NK-92 treated with Interleukin-12 subunit alpha and Interleukin-12 subunit beta, amount 100 ng/mL, for 24 hours (cell line): Measurements from ENCODE around the gene PLEKHG3.

Experiments used
- DNase-seq: peaks from one replicate; lab custom pipeline; 2025; lab: John Stamatoyannopoulos, UW

PLEKHG3 gene

DNA sequence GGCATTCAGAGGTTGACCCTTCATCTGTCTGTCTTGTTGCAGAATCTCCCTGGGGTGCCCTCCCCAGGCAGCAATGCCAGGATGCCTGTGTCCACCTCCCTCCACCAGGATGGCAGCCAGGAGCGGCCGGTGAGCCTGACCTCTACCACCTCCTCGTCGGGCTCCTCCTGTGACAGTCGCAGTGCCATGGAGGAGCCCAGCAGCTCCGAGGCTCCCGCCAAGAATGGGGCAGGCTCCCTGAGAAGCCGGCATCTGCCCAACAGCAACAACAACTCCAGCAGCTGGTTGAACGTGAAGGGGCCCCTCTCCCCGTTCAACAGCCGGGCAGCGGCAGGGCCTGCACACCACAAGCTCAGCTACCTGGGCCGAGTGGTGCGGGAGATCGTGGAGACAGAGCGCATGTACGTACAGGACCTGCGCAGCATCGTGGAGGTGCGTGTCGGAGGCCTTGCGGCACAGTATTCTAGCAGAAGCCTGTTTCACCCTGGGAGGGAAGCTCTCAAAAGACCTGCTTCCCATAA, 23.4 kb downstream of the PLEKHG3 start:
- DNase-seq, result no peak

DNA sequence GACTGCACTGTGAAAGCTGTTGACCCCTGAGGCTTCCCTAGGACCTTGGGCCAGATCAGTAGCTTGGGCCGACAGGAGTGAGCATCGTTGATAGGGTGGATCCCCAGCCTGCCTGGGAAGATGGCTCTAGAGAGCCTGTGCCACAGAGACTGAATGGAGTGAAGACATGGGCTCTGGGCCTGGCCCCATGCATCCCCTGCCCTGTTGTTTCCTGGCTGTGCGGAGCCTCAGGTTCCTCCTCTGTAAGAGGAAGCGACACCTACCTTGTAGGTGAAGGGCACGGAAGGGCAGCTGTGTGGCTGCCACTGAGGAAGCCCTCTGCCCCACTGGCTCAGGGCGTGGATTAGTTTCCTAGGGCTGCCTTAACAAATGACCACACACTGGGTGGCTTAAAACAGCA, 23.9 kb downstream of the PLEKHG3 start:
- DNase-seq, result no peak

DNA sequence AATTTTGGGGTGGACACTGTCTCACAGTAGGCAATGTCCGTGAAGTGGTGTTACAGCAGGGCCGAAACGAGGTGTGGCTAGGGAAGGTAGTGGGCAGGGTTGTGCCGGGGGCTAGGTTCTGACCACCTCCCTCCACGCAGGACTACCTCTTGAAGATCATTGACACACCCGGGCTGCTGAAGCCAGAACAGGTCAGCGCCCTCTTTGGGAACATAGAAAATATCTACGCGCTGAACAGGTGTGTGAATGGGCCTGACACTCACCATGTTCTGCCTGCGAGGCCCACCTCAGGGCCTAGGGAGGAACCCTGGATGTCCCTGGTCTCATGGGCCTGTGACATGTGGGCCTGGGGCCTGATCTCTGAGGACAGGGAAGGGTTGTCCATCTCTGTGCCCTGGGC, 24.6 kb downstream of the PLEKHG3 start:
- no peak for DNase-seq

DNA sequence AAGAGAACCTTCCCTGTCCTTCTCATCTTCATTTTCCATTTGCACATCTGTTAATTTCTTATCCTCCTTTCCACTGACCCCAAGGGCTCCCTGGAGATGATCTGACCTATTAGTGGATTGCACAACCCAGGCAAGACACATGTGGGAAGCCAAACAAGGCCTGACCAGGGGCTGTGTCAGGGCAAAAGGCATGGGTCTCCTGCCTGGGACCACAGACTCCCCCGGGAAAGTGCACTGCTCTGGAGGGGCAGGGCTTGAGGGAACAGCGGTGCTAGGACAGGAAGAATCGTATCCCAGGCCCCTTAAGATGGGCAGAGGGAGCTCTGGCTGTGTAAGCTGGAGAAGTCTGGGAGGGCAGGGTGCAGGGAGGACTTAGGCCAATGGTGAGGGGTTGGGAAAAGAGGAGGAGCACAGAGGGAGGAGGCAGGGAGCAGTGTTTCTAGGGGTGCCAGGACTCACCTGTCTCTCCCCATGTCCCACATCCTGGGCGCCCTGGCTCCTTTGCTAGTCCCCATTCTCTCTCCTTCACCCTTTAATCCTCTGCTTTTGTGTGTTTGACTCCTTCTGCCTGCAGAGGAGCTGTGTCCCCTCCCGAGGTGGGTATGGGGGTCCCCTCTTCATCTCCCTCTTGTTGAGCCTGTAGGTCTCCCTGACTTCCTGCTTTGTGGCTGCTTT, 25.3 kb downstream of the PLEKHG3 start:
- no peak for DNase-seq

DNA sequence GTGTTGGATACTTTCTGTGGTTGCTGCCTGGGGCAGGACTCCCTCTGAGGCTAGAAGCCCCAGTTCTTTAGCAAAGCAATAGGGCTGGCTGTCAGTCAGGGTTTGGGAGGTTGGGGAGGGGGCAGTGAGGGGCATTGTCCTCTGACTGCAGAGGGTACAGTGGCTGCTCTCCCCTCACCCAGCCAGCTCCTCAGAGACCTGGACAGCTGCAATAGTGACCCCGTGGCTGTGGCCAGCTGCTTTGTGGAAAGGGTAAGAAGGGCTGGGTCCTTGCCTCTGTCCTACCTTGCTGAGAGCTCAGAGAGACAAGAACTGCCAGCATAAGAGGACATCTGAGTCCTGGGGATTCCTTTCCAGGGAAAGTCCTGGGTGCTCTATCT, 25.8 kb downstream of the PLEKHG3 start:
- DNase-seq, result no peak

DNA sequence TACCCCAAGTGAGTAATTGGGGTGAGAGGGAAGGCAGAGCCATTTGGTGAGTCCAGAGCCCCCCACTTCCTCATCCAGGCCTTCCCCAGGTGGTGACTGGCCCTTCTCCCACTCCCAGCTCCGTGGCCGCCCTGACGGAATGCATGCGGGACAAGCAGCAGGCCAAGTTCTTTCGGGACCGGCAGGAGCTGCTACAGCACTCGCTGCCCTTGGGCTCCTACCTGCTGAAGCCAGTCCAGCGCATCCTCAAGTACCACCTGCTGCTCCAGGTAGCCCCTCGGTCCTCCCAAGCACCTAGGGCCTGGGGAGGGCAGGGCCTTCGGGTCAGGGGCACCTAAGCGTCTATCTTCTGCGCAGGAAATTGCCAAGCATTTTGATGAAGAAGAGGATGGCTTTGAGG, 26.5 kb downstream of the PLEKHG3 start:
- DNase-seq, result no peak

DNA sequence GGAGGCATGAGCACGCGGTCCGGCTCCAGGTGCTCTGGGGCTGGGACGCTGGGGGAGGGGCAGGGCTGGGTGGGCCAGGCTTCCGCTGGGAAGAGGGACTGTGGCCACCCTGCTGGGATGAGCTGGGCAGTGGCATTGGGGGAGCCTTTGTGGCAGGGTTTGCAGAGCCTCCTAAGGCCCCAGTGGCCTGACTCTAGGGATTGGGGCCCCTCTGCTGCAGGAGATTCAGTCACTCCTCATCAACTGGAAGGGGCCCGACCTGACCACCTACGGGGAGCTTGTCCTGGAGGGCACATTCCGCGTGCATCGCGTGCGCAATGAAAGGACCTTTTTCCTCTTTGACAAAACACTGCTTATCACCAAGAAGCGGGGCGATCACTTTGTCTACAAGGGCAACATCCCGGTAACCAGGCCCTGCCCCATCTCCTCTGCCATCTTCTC, 26.9 kb downstream of the PLEKHG3 start:
- DNase-seq, result no peak

DNA sequence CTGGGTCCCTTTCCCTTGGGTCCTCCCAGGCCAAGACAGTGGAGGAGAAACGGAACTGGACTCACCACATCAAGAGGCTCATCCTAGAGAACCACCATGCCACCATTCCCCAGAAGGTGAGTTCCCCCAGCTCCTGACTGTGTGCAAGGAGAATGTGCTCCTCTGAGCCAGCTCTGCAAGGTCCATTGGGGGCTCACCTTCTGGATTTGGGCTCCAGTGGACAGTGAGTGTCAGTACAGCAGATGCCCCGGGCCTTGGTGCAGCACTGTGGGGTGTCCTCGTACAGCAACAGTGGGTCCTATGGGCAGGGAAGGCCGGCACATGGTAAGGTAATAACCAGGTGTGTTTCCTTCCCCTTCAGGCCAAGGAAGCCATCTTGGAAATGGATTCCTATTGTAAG, 27.8 kb downstream of the PLEKHG3 start:
- DNase-seq, result no peak

DNA sequence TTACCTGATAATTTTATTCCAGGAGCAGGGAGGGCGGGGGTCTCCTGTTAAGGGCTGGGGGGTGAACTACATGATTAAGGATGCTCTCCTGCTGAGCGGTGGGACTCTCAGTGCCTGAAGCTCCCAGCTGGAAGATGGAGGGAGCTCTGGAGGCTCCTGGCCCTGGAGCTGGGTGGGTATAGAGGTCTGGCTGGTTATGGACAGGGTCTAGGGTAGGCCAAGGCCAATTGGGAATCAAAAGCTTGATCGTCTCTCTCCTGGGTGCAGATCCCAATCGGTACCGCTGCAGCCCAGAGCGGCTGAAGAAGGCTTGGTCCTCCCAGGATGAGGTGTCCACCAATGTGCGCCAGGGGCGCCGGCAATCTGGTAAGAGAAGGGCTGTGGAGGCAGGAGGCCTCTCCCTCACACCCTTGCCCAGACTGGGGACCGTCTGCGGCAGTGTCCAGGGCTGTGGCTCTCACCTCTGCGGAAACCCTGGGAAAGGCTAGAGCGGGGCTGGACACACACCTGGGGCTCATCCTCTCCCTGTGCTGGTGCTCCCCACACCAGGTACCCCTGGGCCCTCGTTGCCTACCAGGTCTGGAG, 28.4 kb downstream of the PLEKHG3 start:
- no peak for DNase-seq

DNA sequence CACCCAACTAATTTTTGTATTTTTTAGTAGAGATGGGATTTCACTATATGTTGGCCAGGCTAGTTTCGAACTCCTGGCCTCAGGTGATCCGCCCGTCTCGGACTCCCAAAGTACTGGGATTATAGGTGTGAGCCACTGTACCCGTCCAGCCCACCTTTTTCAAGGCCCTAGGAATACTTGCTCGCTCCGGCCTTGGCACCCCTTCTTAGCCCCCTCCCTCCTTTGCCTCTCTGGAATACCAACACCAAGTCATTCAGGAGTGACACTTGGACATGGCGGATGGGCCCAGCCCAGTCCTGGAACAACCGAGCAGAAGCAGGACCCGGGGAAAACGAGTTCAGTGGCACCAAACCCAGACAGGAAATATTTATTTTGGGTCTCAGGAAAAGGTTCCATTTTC, 29.1 kb downstream of the PLEKHG3 start:
- DNase-seq, result no peak

DNA sequence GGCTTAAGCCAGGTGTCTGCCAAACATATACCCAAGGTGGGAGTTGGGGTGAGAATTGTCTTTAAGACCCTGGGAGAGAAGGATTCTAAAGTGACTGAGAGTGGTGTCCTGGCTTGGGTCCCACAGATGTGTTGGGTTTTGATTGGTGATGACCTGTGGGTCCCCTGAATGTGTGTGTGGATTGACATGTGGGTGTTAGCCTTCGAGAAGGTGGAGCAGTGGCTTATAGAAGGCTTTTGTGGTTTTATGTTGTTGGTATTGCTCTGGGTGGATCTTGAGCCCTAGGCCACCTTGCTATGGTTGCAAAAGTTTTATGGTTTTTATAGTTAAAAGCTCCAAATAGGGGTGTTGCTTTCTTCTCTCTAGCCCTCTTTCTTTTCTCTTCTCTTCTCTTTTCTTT, 29.7 kb downstream of the PLEKHG3 start:
- DNase-seq, result no peak

DNA sequence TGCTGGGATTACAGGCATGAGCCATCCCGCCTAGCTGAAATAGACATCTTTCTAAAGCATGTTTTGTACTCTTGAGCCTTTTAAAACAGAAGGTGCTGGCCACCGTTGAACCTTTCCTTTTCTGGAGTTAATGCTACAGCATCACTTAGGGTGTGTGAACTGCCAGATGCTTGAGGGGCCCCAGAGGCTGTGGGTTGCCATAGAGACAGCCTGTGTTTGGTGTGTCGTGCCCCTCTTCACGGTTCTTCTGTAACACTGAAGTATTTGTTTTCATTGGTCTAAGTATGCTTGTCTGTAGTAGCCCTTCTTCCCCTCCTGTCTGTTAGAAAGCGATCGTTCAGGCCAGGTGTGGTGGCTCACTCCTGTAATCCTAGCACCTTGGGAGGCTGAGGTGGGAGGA, 30.8 kb downstream of the PLEKHG3 start:
- DNase-seq, result no peak

DNA sequence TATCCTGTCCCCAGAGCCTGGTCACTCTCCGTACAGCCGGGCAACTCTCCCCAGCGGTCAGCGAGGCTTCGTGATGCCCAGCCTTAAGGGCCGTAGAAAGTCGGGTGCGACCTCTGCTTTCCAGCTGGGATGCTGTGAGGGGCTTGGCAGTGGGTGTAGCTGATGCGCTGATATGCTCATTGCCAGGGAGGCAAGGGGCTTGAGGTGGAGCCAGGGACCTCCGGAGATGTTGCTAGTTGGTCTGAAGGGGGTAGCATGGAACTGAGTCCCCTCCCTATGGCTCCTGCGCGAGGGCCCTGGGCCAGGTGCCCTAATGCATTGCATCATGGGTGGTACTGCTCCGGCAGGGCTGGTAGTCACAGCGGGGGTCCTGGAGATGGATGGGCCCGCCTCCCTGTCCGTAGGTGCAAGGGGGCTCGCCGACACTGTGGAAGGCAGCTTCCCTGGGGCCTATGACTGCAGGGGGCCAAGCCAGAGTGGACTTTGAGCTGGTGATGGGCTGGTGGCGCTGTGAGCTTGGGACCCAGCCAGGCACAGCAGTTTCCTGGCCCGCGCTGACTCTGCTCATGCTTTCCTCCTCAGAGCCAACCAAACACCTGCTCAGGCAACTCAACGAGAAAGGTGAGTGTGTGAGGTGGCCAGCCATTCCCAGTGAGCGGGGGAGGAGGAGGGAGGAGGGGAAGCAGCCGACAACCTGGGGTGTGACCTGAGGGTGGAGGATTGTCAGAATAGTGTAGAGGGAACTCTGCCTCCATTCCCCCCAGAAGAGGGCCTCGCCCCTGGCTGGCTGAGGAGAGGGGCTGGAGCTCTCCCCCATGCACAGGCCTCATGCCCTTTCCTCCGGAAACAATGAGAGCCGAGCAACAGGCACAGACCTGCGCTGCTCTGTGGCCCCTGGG, 32.3 kb downstream of the PLEKHG3 start:
- no peak for DNase-seq

DNA sequence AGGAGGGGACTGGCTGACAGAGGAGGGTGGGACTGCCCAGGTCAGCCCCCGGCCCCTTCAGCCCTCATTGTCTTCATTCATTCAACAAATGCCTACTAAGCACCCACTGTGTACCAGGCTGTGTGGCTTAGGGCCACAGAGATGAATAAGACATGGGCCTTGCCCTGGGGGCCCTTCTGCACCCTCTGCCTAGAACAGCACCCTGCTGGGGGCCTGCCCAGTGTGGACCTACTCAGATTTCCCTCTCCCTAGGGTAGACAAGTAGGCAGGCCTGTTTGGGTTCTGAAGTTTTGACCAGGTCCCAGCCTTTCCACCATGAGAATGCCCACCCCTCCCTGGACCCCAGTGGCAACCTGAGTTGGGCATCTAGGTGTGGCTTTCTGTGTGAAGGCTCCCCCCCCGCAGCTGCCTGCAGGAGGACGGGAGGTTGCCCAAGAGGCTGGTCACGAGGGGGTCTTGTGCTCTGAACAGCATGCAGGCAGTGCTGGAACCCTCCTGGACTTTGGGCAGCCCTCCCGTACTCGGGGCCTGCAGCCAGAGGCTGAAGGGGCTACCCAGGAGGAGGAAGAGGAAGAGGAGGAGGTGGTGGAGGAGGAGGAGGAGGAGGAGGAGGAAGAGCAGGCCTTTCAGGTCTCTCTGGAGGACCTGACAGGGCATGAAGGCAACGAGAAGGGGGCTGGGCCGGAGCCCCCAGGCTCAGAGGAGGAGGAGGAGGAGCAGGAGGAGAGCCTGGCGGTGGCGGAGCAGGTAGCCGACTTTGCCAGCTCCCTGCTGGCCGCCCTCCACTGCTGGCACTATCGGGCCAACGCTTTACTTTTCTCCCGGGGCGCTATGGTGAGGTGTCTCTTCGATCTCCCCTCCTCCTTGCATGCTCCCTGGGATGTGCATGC, 33.4 kb downstream of the PLEKHG3 start:
- DNase-seq, result no peak

DNA sequence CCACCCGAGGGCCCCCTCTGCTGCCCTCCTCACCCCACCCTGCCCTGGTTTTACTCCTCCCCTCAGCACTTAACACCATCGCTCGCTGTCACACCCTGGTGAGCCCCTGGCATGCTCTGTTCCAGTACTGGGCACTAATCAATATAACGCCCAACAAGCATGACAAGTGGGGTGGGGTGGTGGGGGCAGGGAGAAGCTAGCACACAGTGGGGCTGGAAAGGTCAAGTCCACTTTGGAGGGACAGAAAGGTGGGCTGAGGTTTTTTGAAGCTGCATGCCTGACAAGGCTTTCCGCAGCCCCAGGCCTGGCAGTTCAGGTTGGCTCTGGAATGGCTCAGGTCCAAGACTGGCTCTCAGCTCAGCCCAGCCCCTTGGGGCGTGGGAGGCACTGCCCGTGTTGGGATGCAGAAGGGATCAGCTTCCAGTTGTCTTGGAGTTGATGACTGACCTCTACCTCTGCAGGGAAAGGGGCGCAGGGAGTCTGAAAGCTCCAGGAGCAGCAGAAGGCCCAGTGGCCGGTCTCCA, 34.1 kb downstream of the PLEKHG3 start:
- DNase-seq, result no peak

DNA sequence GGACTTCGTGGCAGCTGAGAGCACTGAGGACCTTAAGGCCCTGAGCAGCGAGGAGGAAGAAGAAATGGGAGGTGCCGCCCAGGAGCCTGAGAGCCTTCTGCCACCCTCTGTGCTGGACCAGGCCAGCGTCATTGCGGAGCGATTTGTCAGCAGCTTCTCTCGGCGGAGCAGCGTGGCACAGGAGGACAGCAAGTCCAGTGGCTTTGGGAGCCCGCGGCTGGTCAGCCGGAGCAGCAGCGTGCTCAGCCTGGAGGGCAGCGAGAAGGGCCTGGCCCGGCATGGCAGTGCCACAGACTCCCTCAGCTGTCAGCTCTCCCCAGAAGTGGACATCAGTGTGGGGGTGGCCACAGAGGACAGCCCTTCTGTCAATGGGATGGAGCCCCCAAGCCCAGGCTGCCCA, 37.0 kb downstream of the PLEKHG3 start:
- no peak for DNase-seq

DNA sequence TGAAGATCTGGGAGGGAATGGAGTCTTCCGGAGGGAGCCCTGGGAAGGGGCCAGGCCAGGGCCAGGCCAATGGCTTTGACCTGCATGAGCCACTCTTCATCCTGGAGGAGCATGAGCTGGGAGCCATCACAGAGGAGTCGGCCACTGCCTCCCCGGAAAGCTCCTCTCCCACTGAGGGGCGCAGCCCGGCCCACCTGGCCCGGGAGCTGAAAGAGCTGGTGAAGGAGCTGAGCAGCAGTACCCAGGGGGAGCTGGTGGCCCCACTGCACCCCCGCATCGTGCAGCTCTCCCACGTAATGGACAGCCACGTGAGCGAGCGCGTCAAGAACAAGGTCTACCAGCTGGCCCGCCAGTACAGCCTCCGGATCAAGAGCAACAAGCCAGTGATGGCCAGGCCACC, 37.7 kb downstream of the PLEKHG3 start:
- DNase-seq, result no peak

DNA sequence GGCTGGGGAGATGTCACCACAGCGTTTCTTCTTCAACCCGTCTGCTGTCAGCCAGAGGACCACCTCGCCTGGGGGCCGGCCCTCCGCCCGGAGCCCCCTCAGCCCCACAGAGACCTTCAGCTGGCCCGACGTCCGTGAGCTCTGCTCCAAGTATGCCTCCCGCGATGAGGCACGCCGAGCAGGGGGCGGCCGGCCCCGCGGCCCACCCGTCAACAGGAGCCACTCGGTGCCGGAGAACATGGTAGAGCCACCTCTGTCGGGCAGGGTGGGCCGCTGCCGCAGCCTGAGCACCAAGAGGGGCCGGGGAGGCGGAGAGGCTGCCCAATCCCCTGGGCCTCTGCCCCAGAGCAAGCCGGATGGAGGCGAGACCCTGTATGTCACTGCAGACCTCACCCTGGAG, 38.8 kb downstream of the PLEKHG3 start:
- no peak for DNase-seq

DNA sequence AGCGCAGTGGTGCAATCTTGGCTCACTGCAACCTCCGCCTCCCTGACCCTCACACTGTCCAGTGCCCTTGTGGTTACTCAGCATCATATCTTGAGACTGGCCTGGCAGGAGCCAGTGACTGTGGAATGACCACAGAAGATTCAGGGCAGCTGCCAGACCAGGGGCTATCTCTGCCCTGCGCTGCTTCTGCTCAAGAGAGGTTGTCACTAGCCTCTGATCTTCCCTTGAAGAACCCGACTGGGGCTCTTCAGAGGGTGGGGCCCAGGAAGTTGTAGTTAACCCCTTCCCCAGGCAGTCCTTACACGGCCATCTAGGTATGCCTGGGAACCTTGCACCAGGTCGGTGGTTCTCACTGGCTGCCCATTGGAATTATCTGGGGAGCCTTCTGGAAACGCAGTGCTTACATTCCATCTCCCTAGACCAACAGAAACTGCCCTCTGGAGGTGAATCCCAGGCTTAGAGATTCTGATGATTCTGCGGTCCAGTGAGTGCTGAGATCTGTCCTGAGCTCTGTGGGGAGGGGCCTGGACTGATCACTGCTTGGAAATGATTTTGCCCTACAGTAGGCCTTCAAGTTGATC, 41.4 kb downstream of the PLEKHG3 start:
- no peak for DNase-seq

DNA sequence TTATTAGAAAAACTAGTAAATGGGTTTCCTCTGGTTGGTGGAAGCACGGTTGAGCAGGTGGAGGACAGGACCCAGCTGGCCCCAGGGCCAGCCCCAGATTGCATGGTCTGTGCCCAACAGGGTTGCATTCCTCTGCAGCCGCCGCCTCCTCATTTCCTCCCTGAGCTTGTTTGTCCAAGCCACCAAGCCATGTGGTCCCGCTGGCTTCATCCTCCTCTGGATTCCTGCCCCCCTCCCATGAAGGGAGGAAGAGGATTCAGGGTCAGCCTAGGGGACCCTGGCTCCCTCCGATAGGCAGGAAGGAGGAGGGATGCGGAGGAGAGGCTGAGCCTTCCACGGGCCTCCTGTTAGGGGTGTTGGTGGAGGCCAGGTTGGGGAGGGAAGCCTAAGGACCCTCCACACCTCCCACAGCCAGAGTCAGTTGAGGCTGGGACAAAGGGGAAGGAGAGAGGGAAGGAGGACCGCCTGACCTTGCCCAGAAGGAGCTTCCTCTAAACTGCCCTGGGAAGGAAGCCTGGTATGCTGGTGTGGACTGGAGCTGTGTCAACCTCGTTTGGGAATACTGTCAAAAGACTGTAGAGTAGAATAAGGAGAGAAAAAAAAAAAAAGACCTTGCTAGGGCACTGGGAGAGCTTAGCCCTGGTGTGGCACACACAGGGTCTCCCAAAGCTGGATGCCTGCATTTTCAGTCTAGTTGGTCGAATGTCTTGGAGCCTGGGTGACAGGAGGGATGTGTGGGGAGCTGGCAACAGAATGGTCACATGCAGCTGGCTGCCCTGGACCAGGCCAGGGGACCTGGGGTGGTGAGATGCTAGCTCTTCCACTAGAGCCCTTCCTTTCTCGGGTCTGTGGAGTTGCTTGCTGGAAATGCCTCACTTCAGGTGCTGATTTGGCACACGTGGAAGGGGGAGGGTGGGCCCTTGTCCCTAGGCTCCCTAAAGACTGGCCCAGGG, 42.4 kb downstream of the PLEKHG3 start:
- no peak for DNase-seq
